ENCODE data around the gene DDN.

Gene DDN

GRCh38 chr12:49030714-49031572 is 31.8 kb upstream of the DDN start:
- no peak for DNase-seq

- DNase-seq = no peak
Observed at GRCh38 chr12:49030119-49030518, 30.9 kb upstream of the DDN start.

GRCh38 chr12:49028666-49029275 is 29.6 kb upstream of the DDN start:
- DNase-seq = no peak

- DNase-seq = no peak
Observed at GRCh38 chr12:49027846-49028555, 28.8 kb upstream of the DDN start.

- DNase-seq = no peak
Observed at GRCh38 chr12:49026678-49027480, 27.7 kb upstream of the DDN start.

GRCh38 chr12:49026101-49026500 is 26.9 kb upstream of the DDN start:
- DNase-seq = no peak

- DNase-seq = no peak
Observed at GRCh38 chr12:49025463-49025862, 26.3 kb upstream of the DDN start.

GRCh38 chr12:49024543-49024942 is 25.4 kb upstream of the DDN start:
- DNase-seq = no peak

- no peak for DNase-seq
Observed at GRCh38 chr12:49023812-49024211, 24.6 kb upstream of the DDN start.

GRCh38 chr12:49022558-49023178 is 23.5 kb upstream of the DDN start:
- no peak for DNase-seq

- DNase-seq = no peak
Observed at GRCh38 chr12:49021292-49021915, 22.2 kb upstream of the DDN start.

- no peak for DNase-seq
Observed at GRCh38 chr12:49020441-49020840, 21.3 kb upstream of the DDN start.

- DNase-seq = no peak
Observed at GRCh38 chr12:49019443-49020324, 20.5 kb upstream of the DDN start.

- DNase-seq = no peak
Observed at GRCh38 chr12:49019120-49019430, 19.9 kb upstream of the DDN start.

GRCh38 chr12:49018261-49019119 is 19.3 kb upstream of the DDN start, which contains the start of gene PRKAG1:
Gene PRKAG1, minus strand, starts transcription at chr12:49018776. Its CDS starts 36 bp downstream, at chr12:49018740.
- peak; percentile 92 for DNase-seq

- peak; percentile 8 for DNase-seq
Observed at GRCh38 chr12:49017891-49018260, 18.7 kb upstream of the DDN start.

GRCh38 chr12:49015196-49015595 is 16.0 kb upstream of the DDN start:
- no peak for DNase-seq

GRCh38 chr12:49014547-49014946 is 15.4 kb upstream of the DDN start:
- DNase-seq = no peak

- no peak for DNase-seq
Observed at GRCh38 chr12:49013428-49013827, 14.3 kb upstream of the DDN start.

- no peak for DNase-seq
Observed at GRCh38 chr12:49012739-49013138, 13.6 kb upstream of the DDN start.

Measured in NCI-H510A (cell line).